Uterus (tissue), 4 donors: ENCODE data around the gene TUFT1. TPM values are rescaled to one million over a fixed set of nuclear protein-coding genes. Genes with fewer than 3 reads are reported as not detected.

Source experiments
- DNase-seq, 2 donors: peaks; one replicate each; pipeline ENCODE4 v3.0.0-alpha.2; 2019 to 2020
- H3K27ac ChIP-seq, 2 donors: fragments of 200-600 bp; sonication (generic); 1 replicate in 1 of 2; 2 replicates in 1 of 2; pipeline ENCODE4 v1.5.1; 2016 to 2018
- H3K27me3 ChIP-seq, 2 donors: fragments of 200-600 bp; sonication (generic); one replicate each; pipeline ENCODE4 v1.5.1; 2018 to 2019; ENCODE audit warnings: control low read depth in 1 of 2
- H3K36me3 ChIP-seq, 2 donors: fragments of 200-600 bp; sonication (generic); one replicate each; pipeline ENCODE4 v1.5.1; 2019; ENCODE audit warnings: control low read depth in 1 of 2
- H3K4me1 ChIP-seq, 2 donors: fragments of 200-600 bp; sonication (generic); one replicate each; pipeline ENCODE4 v1.5.1; 2018 to 2019; ENCODE audit warnings: control low read depth in 1 of 2
- H3K4me3 ChIP-seq, 2 donors: fragments of 200-600 bp; sonication (generic); 1 replicate in 1 of 2; 2 replicates in 1 of 2; pipeline ENCODE4 v1.5.1; 2018 to 2019; ENCODE audit warnings: mild to moderate bottlenecking in 1 of 2
- H3K9me3 ChIP-seq, 2 donors: fragments of 200-600 bp; sonication (generic); one replicate each; pipeline ENCODE4 v1.5.1; 2019; ENCODE audit warnings: control low read depth in 1 of 2
- CTCF ChIP-seq, 4 experiments: fragments of 200-600 bp in 2 of 4; fragments of 450-650 bp in 2 of 4; sonication (generic) in 2 of 4; IDR thresholded peaks; one replicate each; pipeline ENCODE4 v1.5.1; 2016 to 2019; ENCODE audit warnings: antibody characterized with exemption in 4 of 4, mild to moderate bottlenecking in 2 of 4, moderate library complexity in 1 of 4
- POLR2A ChIP-seq, 2 donors: fragments of 450-650 bp; IDR thresholded peaks; one replicate each; pipeline ENCODE4 v1.6.1; 2016; ENCODE audit warnings: antibody characterized with exemption in 2 of 2, mild to moderate bottlenecking in 1 of 2, moderate library complexity in 1 of 2
- intact Hi-C: fragments of 100-400 bp; cut with DNase I; formaldehyde crosslinking; loops from one replicate; pipeline ENCODE4 v1.15.1; 2023; ENCODE audit warnings: low total_unique reads
- total RNA-seq, 4 donors: library from RNA; depleted of rRNA in 3 of 4; stranded (reverse); fragments of >200 nt in 3 of 4; gene quantifications; one replicate each; pipeline versions ENCODE4 v1.1.0 to v1.2.4, GENCODE V29; 2014 to 2023
- donor health status: DM: yes; HTN: yes; CAD: no.

TUFT1 gene
- total RNA-seq, 4 donors from 2014 or later, result 0.29 to 7.3 (median 5.0) TPM

GRCh38 chr1:151606384-151606783 lies 66.3 kb downstream of the TUFT1 start:
- intact Hi-C loops, result no loop called here
- H3K27ac ChIP-seq, result no peak overlapping the region
- no peak for DNase-seq

GRCh38 chr1:151606857-151607256 lies 66.7 kb downstream of the TUFT1 start:
- Histone ChIP-seq H3K36me3 (no peaks in the 10 kb centered on the region), H3K27ac (no peak overlapping the region), H3K27me3 (no peaks in the 10 kb centered on the region), H3K9me3 (no peaks in the 10 kb centered on the region), H3K4me3 (no peak overlapping the region), H3K4me1 (peaks cover 0 to 4% of the 10 kb centered on the region in 2 donors)
- no peak for DNase-seq
- no peak for TF ChIP-seq POLR2A (IDR thresholded peaks at IDR 0.05)
- no peak for TF ChIP-seq CTCF (IDR thresholded peaks at IDR 0.05)
- intact Hi-C loops, result no loop called here

More at GRCh38 chr1:151606384-151606783, 66.3 kb downstream of the TUFT1 start:
- Histone ChIP-seq H3K36me3 (no peaks in the 10 kb centered on the region), H3K27me3 (no peaks in the 10 kb centered on the region), H3K9me3 (no peaks in the 10 kb centered on the region), H3K4me1 (peaks cover 0 to 4% of the 10 kb centered on the region in 2 donors), H3K4me3 (no peak overlapping the region)
- TF ChIP-seq POLR2A (IDR thresholded peaks at IDR 0.05) (no peak), CTCF (IDR thresholded peaks at IDR 0.05) (no peak)

GRCh38 chr1:151610142-151610541 lies 70.0 kb downstream of the TUFT1 start:
- TF ChIP-seq POLR2A (IDR thresholded peaks at IDR 0.05) (no peak), CTCF (IDR thresholded peaks at IDR 0.05) (no peak)
- H3K4me1 ChIP-seq, result peaks cover 0 to 4% of the 10 kb centered on the region in 2 donors
- no peak overlapping the region for H3K4me3 ChIP-seq
- no peaks in the 10 kb centered on the region for H3K27me3 ChIP-seq
- H3K27ac ChIP-seq, result no peak overlapping the region
- H3K36me3 ChIP-seq, result no peaks in the 10 kb centered on the region
- intact Hi-C loops, result no loop called here
- H3K9me3 ChIP-seq, result no peaks in the 10 kb centered on the region
- DNase-seq, result no peak

- no peak overlapping the region for H3K4me3 ChIP-seq
- no peaks in the 10 kb centered on the region for H3K27me3 ChIP-seq
- peaks cover 0 to 4% of the 10 kb centered on the region in 2 donors for H3K4me1 ChIP-seq
- no peak for DNase-seq
- intact Hi-C loops, result no loop called here
- TF ChIP-seq POLR2A (IDR thresholded peaks at IDR 0.05) (no peak), CTCF (IDR thresholded peaks at IDR 0.05) (no peak)
- H3K36me3 ChIP-seq, result no peaks in the 10 kb centered on the region
- H3K9me3 ChIP-seq, result no peaks in the 10 kb centered on the region
- peak overlapping the region; percentile 92 to 97 for H3K27ac ChIP-seq
Measured at GRCh38 chr1:151611288-151611790, 71.2 kb downstream of the TUFT1 start.

- peak; percentile 89 to 96 for DNase-seq
- intact Hi-C loops, result no loop called here
- Histone ChIP-seq H3K27ac (peak within 1 kb of the TSS; percentile 92 to 97), H3K4me1 (peaks cover 0 to 4% of the 10 kb centered on the region in 2 donors), H3K36me3 (no peaks in the 10 kb centered on the region), H3K9me3 (no peaks in the 10 kb centered on the region), H3K4me3 (peak within 1 kb of the TSS; percentile 94 to 98), H3K27me3 (no peaks in the 10 kb centered on the region)
- no peak for TF ChIP-seq CTCF (IDR thresholded peaks at IDR 0.05)
- TF ChIP-seq POLR2A (IDR thresholded peaks at IDR 0.05), result peak in 1 of 2 donors; percentile 75
Measured at GRCh38 chr1:151611832-151612500, 71.9 kb downstream of the TUFT1 start, which contains the start of gene SNX27. Gene SNX27 (plus strand): TSS chr1:151612050. CDS start chr1:151612202, 152 bp downstream.
